ENCODE results near the gene ANKRD44. TPM values are rescaled to one million over a fixed set of nuclear protein-coding genes. Genes with fewer than 3 reads are reported as not detected.
"Not testable (repeated sequence)": the region's sequence is repeated elsewhere in the genome, so short reads cannot be mapped to it uniquely, and the experiment has no call there.

Gene ANKRD44
- total RNA-seq, 4 donors from 2014 or later = 24.4 to 51.8 (median 35.7) TPM

DNA sequence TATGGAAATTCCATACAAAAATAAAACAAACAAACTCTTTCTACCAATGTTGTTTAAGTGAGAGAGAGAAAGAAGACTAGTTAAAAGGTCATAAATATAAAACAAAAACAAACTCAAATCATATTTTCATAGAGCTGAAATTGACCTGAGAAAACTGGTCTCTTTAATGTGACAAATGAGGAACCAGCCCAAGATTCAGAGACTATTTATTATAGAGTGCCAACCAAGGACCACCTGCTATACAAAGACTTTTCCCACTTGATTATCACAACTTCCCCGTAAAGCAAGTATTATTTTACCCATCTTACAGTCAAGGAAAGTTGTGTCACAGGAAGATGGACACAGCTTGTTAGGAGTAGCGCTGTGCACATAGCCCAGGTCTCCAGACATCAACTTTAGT is 13.3 kb downstream of the ANKRD44 start:
- TF ChIP-seq, protein P1, sequence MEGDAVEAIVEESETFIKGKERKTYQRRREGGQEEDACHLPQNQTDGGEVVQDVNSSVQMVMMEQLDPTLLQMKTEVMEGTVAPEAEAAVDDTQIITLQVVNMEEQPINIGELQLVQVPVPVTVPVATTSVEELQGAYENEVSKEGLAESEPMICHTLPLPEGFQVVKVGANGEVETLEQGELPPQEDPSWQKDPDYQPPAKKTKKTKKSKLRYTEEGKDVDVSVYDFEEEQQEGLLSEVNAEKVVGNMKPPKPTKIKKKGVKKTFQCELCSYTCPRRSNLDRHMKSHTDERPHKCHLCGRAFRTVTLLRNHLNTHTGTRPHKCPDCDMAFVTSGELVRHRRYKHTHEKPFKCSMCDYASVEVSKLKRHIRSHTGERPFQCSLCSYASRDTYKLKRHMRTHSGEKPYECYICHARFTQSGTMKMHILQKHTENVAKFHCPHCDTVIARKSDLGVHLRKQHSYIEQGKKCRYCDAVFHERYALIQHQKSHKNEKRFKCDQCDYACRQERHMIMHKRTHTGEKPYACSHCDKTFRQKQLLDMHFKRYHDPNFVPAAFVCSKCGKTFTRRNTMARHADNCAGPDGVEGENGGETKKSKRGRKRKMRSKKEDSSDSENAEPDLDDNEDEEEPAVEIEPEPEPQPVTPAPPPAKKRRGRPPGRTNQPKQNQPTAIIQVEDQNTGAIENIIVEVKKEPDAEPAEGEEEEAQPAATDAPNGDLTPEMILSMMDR (IDR thresholded peaks at IDR 0.05) = no peak
- no peak for TF ChIP-seq EP300 (IDR thresholded peaks at IDR 0.05)
- no peak for TF ChIP-seq POLR2A (IDR thresholded peaks at IDR 0.05)
- no peak for TF ChIP-seq POLR2AphosphoS5 (IDR thresholded peaks at IDR 0.05)
- Histone ChIP-seq H3K4me1 (peaks cover 7 to 30% (median 10%) of the 10 kb centered on the region in 3 donors), H3K27ac (peak overlapping the region in 1 of 4 donors; percentile 17), H3K36me3 (no peaks in the 10 kb centered on the region), H3K9me3 (no peaks in the 10 kb centered on the region), H3K4me3 (no peak overlapping the region), H3K27me3 (no peaks in the 10 kb centered on the region)
- 96 to 100% methylated on average over 2 of the region's 2 CpGs for WGBS, 2 donors (ENCODE audit: low coverage in 1 of 2)
- no peak for ATAC-seq

DNA sequence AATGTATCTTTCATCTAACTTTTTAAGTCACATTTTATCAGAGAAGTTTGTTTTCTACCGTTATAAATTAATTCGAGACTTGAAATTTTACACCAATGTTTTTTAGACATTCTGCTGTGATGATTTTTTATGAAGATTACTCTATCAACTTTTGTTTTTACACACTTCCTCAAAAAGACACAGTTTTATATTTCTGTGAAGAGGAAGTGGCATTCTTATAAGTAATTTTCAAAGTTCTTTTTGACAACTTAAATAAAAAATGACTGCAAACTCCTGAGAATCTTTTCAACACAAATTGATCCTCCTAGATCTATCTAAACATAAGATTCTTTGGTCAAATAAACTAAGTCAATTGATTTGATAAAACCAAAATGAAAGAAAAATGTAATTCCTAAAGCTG is 13.7 kb downstream of the ANKRD44 start:
- ATAC-seq = no peak
- no peak overlapping the region for H3K27ac ChIP-seq
- no peak overlapping the region for H3K4me3 ChIP-seq
- no peaks in the 10 kb centered on the region for H3K9me3 ChIP-seq
- whole genome bisulfite sequencing, 2 donors (ENCODE audit: low coverage in 1 of 2) = 61 to 86% methylated on average over 2 of the region's 2 CpGs
- H3K4me1 ChIP-seq = peaks cover 7 to 31% (median 10%) of the 10 kb centered on the region in 3 donors
- H3K36me3 ChIP-seq = no peaks in the 10 kb centered on the region
- TF ChIP-seq, protein P1 (IDR thresholded peaks at IDR 0.05) = no peak
- TF ChIP-seq POLR2A (IDR thresholded peaks at IDR 0.05) = no peak
- TF ChIP-seq EP300 (IDR thresholded peaks at IDR 0.05) = no peak
- TF ChIP-seq POLR2AphosphoS5 (IDR thresholded peaks at IDR 0.05) = no peak
- H3K27me3 ChIP-seq = no peaks in the 10 kb centered on the region

DNA sequence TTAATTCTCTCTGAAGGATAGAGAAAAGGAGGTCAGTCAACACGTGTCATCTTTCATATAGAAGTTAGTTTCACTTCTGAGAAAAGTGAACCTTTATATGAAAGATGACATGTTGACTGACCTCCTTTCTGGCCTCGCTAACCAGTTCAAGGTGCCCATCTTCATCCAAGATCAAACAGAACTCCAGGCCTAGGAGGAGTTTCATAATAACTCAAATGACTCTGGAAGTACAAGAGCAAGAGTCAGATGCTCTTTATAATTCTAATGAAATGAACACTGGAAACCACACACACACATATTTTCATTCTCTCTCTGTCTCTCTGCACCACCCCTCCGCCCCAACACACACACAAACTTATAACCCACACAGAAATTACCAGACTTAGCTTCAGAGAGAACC is 16.3 kb downstream of the ANKRD44 start:
- TF ChIP-seq, protein P1 (IDR thresholded peaks at IDR 0.05) = no peak
- no peak for TF ChIP-seq EP300 (IDR thresholded peaks at IDR 0.05)
- no peak for TF ChIP-seq POLR2AphosphoS5 (IDR thresholded peaks at IDR 0.05)
- H3K4me1 ChIP-seq = peaks cover 7 to 31% (median 10%) of the 10 kb centered on the region in 3 donors
- WGBS, 2 donors (ENCODE audit: low coverage in 1 of 2) = 43 to 63% methylated on average over 3 of the region's 3 CpGs
- H3K9me3 ChIP-seq = no peaks in the 10 kb centered on the region
- H3K27ac ChIP-seq = peak overlapping the region; percentile 7 to 63 (median 38)
- H3K27me3 ChIP-seq = no peaks in the 10 kb centered on the region
- H3K4me3 ChIP-seq = no peak overlapping the region
- no peak for ATAC-seq
- H3K36me3 ChIP-seq = no peaks in the 10 kb centered on the region

DNA sequence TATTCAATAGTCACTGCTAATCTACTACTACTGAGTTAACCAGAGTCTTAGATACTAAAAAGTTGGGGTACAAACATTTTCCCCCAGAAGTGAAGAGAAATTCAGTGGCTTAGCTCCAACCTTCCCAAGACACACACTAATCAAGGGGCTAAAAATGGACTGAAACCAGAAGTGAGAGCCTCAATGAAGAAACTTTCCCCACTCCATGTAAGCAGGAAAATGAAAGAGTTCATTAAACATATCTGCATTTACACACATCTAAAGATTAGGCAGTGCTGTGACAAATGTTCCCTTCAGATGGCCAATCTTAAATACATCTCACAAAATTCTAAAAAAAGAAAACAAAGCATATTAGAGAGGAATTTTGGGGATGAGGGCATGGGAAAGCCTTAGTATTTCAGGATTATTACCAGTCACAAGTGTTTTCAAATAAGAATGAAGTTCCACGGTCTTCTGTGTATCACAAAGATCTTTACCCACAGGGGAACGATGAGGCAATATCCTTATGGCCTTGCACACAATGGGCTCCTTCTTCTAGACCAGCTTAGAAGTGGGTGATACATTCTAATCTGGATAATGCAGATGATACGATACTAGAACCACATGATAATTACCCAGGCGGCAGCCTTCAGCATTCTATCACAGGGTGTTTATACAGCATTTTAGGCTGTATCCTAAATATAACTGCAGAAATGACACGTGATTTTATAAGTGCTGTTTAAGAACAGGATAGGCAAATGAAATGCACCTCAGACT is 17.1 kb downstream of the ANKRD44 start:
- no peak for TF ChIP-seq POLR2A (IDR thresholded peaks at IDR 0.05)
- TF ChIP-seq, protein P1 (IDR thresholded peaks at IDR 0.05) = no peak
- TF ChIP-seq POLR2AphosphoS5 (IDR thresholded peaks at IDR 0.05) = no peak
- TF ChIP-seq EP300 (IDR thresholded peaks at IDR 0.05) = no peak

DNA sequence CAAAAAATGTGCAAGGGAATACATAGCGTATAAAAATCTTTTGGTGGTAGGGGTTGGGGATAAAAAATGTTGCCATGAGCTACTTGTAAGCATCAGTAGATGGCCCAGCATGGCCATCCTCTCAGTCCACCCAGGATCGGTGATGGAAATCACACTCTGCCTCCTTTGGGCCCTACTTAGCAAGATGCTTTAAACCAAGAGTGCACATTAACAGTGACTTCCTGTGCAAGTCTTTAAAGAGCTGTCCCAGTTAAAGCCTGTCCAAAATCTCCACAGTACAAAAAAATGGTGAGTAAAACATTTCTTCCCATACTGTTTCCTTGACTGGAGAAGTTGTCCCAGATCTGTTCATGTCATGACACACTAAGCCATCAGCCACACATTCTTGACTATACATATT is 18.0 kb downstream of the ANKRD44 start:
- Histone ChIP-seq H3K4me3 (no peak overlapping the region), H3K36me3 (no peaks in the 10 kb centered on the region), H3K4me1 (peaks cover 7 to 34% (median 10%) of the 10 kb centered on the region in 3 donors), H3K27ac (peak overlapping the region in 3 of 4 donors; percentile 26 to 63 (median 58)), H3K27me3 (no peaks in the 10 kb centered on the region), H3K9me3 (no peaks in the 10 kb centered on the region)
- WGBS, 2 donors (ENCODE audit: low coverage in 1 of 2) = 87 to 89% methylated on average over 2 of the region's 2 CpGs
- no peak for ATAC-seq
- TF ChIP-seq POLR2AphosphoS5 (IDR thresholded peaks at IDR 0.05) = no peak
- no peak for TF ChIP-seq POLR2A (IDR thresholded peaks at IDR 0.05)
- no peak for TF ChIP-seq EP300 (IDR thresholded peaks at IDR 0.05)
- TF ChIP-seq, protein P1 (IDR thresholded peaks at IDR 0.05) = no peak

More for the DNA sequence above, 17.1 kb downstream of the ANKRD44 start:
- Histone ChIP-seq H3K9me3 (no peaks in the 10 kb centered on the region), H3K36me3 (no peaks in the 10 kb centered on the region), H3K27ac (peak overlapping the region; percentile 26 to 63 (median 54)), H3K4me1 (peaks cover 7 to 31% (median 10%) of the 10 kb centered on the region in 3 donors), H3K4me3 (no peak overlapping the region), H3K27me3 (no peaks in the 10 kb centered on the region)
- peak; percentile 34 for ATAC-seq
- 13 to 17% methylated on average over 2 to 5 of the region's 5 CpGs for WGBS, 2 donors (ENCODE audit: low coverage in 1 of 2)

DNA sequence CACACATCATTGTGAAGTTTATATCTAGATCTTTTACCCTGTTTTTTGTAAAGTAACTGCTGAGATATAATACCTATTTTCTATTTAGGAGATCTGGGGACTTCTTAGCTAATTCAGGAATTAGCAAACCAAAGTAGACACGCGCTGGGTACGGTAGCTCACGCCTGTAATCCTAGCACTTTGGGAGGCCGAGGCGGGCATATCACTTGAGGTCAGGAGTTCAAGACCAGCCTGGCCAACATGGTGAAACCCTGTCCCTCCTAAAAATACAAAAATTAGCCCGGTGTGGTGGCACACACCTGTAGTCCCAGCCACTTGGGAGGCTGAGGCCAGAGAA is 23.0 kb downstream of the ANKRD44 start:
- not testable (repeated sequence) for H3K9me3 ChIP-seq, H3K36me3 ChIP-seq, ATAC-seq, H3K4me3 ChIP-seq, H3K27me3 ChIP-seq
- H3K4me1 ChIP-seq = peaks cover 0 to 30% (median 4%) of the 10 kb centered on the region in 3 donors
- H3K27ac ChIP-seq = peak overlapping the region in 3 of 4 donors; percentile 65 to 71 (median 68)
- WGBS, 2 donors (ENCODE audit: low coverage in 1 of 2) = 81% methylated on average over 5 of the region's 7 CpGs; no CpG with 5 or more reads in 1 of the 2 donors

All from gastroesophageal sphincter (tissue), 4 donors.